Lung (tissue), 12 donors: ENCODE measurements around the gene GPX2. TPM values are rescaled to one million over a fixed set of nuclear protein-coding genes. Genes with fewer than 3 reads are reported as not detected.

Experiments used
- ATAC-seq: fragments of 200-7000 bp; cut with Tn5 transposase; one replicate; pipeline ENCODE4 v1.9.1; 2020; ENCODE audit warnings: moderate number of reproducible peaks; ENCODE audit not compliant: insufficient read depth, low FRiP score
- DNase-seq, 3 donors: peaks; one replicate each; pipeline ENCODE4 v3.0.0-alpha.2; 2013 to 2017
- H3K27ac ChIP-seq, 2 donors: one replicate each; pipeline ENCODE4 v1.5.1; 2013; ENCODE audit warnings: mild to moderate bottlenecking in 2 of 2, moderate library complexity in 2 of 2, control low read depth in 1 of 2, inconsistent platforms in 1 of 2, low read depth in 1 of 2, low read length in 1 of 2
- H3K27me3 ChIP-seq, 3 donors: one replicate each; pipeline ENCODE4 v1.5.1; 2013; ENCODE audit warnings: low read length in 2 of 3; ENCODE audit not compliant: control insufficient read depth in 3 of 3, insufficient read depth in 3 of 3
- H3K36me3 ChIP-seq, 4 donors: one replicate each; pipeline ENCODE4 v1.5.1; 2013; ENCODE audit warnings: low read length in 4 of 4, mild to moderate bottlenecking in 1 of 4, moderate library complexity in 1 of 4; ENCODE audit not compliant: control insufficient read depth in 4 of 4, insufficient read depth in 4 of 4
- H3K4me1 ChIP-seq, 5 donors: one replicate each; pipeline ENCODE4 v1.5.1; 2013; ENCODE audit warnings: low read length in 5 of 5, mild to moderate bottlenecking in 2 of 5, moderate library complexity in 1 of 5; ENCODE audit not compliant: control insufficient read depth in 5 of 5, insufficient read depth in 5 of 5
- H3K4me3 ChIP-seq: one replicate; pipeline ENCODE4 v1.5.1; 2013; ENCODE audit warnings: mild to moderate bottlenecking, control low read depth, moderate library complexity
- H3K9ac ChIP-seq, 2 donors: one replicate each; pipeline ENCODE4 v1.5.1; 2013; ENCODE audit warnings: low read length in 2 of 2, control low read depth in 1 of 2; ENCODE audit not compliant: insufficient read depth in 1 of 2
- H3K9me3 ChIP-seq, 4 donors: one replicate each; pipeline ENCODE4 v1.5.1; 2013; ENCODE audit warnings: low read length in 3 of 4, mild to moderate bottlenecking in 1 of 4, moderate library complexity in 1 of 4; ENCODE audit not compliant: control insufficient read depth in 4 of 4, insufficient read depth in 3 of 4
- WGBS, 2 donors: extraction: QIAGEN DNeasy Blood & Tissue Kit; methylation state at CpG; one replicate each; pipeline ENCODE4 v1.1.7; 2013; 5-methylcytosine and 5-hydroxymethylcytosine counted together
- polyA plus RNA-seq, 2 donors: library from polyadenylated mRNA; stranded (reverse); fragments of 200-250 nt; gene quantifications; one replicate each; pipeline ENCODE4 v1.2.1, GENCODE V29; 2013
- total RNA-seq, 2 donors: library from RNA; depleted of rRNA in 1 of 2; stranded (reverse); fragments of >200 nt in 1 of 2; gene quantifications; one replicate each; pipeline ENCODE4 v1.2.1, GENCODE V29; 2014 to 2021
- TF ChIP-seq, protein P1 (sequence below): IDR thresholded peaks from 2 replicates; pipeline ENCODE4 v1.5.1; 2012; ENCODE audit warnings: mild to moderate bottlenecking; ENCODE audit errors: control extremely low read depth, extremely low read depth
- donor health status: control.
- donor health status: control.
- donor health status: Bipolar disorder and iron deficiency.
- donor health status: healthy.
- donor health status: DM: yes; HTN: yes; CAD: no.

Gene GPX2
- total and polyA plus RNA-seq, 4 donors: 2.9 to 11.3 (median 3.4) TPM; not detected in 1

DNA sequence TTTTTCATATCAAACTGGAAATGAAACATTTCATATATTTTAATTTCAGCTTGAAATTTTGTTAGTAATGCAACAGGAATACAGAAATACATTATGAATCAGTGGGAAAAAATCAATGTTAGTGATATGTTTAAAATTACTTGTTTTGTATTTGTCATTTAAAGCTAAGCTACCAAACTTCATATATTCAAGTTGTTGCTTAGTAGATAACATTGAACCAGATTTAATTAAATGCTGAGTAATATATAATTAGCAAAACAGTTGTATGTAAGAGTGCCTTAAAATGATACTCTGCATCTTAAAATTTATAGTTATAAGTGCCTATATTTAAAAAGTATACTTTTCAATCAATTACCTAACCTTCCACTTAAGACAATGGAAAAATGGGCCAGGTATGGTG lies 23.3 kb downstream of the GPX2 start:
- Histone ChIP-seq H3K36me3 (peaks cover 0 to 5% (median under 1%) of the 10 kb centered on the region in 4 donors), H3K27me3 (no peaks in the 10 kb centered on the region), H3K4me1 (peaks cover 5 to 12% (median 11%) of the 10 kb centered on the region in 5 donors), H3K9ac (no peak overlapping the region), H3K4me3 (no peak overlapping the region), H3K9me3 (no peaks in the 10 kb centered on the region), H3K27ac (peak overlapping the region in 1 of 2 donors; percentile 53)
- TF ChIP-seq, protein P1, sequence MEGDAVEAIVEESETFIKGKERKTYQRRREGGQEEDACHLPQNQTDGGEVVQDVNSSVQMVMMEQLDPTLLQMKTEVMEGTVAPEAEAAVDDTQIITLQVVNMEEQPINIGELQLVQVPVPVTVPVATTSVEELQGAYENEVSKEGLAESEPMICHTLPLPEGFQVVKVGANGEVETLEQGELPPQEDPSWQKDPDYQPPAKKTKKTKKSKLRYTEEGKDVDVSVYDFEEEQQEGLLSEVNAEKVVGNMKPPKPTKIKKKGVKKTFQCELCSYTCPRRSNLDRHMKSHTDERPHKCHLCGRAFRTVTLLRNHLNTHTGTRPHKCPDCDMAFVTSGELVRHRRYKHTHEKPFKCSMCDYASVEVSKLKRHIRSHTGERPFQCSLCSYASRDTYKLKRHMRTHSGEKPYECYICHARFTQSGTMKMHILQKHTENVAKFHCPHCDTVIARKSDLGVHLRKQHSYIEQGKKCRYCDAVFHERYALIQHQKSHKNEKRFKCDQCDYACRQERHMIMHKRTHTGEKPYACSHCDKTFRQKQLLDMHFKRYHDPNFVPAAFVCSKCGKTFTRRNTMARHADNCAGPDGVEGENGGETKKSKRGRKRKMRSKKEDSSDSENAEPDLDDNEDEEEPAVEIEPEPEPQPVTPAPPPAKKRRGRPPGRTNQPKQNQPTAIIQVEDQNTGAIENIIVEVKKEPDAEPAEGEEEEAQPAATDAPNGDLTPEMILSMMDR: no peak
- DNase-seq: no peak
- ATAC-seq: no peak

DNA sequence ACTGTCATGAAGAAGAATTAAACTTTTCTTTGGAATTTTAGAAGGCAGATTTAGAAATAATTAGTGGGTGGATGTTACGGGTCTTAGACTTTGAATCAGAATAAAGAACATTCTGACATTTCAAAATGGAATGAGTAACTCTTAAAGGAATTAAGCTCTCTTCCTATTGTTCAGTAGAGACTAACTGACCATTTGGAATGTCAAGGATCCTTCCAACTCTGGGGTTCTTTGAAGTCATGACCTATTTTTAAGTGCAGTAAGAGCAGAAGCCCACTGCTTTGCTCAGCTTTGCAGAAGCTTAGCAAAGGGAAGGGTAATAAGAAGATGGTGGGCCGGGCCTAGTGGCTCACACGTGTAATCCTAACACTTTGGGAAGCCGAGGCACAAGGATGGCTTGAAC lies 24.3 kb downstream of the GPX2 start:
- no peak for DNase-seq
- TF ChIP-seq, protein P1: no peak
- no peaks in the 10 kb centered on the region for H3K9me3 ChIP-seq
- H3K9ac ChIP-seq: no peak overlapping the region
- H3K27me3 ChIP-seq: no peaks in the 10 kb centered on the region
- peaks cover 5 to 15% (median 12%) of the 10 kb centered on the region in 5 donors for H3K4me1 ChIP-seq
- no peak overlapping the region for H3K27ac ChIP-seq
- no peak for ATAC-seq
- H3K4me3 ChIP-seq: no peak overlapping the region
- H3K36me3 ChIP-seq: no peaks in the 10 kb centered on the region
- WGBS, 2 donors: 92 to 97% methylated on average over 4 of the region's 4 CpGs

DNA sequence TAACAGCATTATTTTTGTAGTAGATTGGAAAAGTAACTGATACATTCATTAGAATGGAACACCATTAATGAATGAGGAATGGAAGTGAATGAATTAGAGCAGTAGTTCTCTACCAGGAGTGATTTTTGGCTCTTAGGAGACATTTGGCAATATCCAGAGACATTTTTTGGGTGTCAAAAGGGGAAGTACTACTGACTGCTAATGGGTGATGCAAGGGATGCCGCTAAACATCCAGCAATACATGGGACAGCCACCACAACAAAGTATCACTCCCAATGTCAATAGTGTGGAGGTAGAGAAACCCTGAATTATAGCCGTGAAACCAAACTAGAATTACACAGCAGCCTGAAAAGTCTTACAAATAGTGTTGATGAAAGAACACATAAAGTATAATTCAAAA lies 26.7 kb downstream of the GPX2 start:
- WGBS, 2 donors: 43 to 82% methylated on average over 2 of the region's 2 CpGs
- Histone ChIP-seq H3K36me3 (no peaks in the 10 kb centered on the region), H3K4me3 (no peak overlapping the region), H3K4me1 (peaks cover 5 to 15% (median 12%) of the 10 kb centered on the region in 5 donors), H3K9me3 (no peaks in the 10 kb centered on the region), H3K27ac (no peak overlapping the region), H3K9ac (no peak overlapping the region), H3K27me3 (no peaks in the 10 kb centered on the region)
- TF ChIP-seq, protein P1: no peak
- DNase-seq (no peak), ATAC-seq (no peak)

DNA sequence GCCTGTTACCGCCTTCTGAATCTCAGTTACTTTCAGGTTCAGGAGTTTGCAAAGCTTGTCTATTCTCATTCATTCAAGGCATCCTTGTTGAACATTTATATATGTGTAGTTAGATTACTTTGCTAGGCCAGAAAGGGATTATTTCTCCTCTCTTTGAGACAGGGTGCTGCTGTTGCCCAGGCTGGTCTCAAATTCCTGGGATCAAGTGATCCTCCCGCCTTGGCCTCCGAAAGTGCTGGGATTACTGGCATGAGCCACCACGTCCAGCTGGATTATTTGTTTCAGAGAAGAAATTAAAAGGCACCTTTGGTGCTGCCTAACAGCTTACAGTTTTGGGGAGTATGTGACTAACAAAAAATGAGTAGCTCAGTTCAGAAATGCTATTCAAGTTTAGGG lies 27.5 kb downstream of the GPX2 start:
- no peak for DNase-seq
- peaks cover 5 to 15% (median 12%) of the 10 kb centered on the region in 5 donors for H3K4me1 ChIP-seq
- H3K9ac ChIP-seq: peak overlapping the region; percentile 95 to 97
- ATAC-seq: no peak
- peak overlapping the region; percentile 87 to 99 for H3K27ac ChIP-seq
- H3K36me3 ChIP-seq: no peaks in the 10 kb centered on the region
- H3K27me3 ChIP-seq: no peaks in the 10 kb centered on the region
- 31 to 42% methylated on average over 4 of the region's 4 CpGs for WGBS, 2 donors
- TF ChIP-seq, protein P1: no peak
- H3K4me3 ChIP-seq: peak overlapping the region; percentile 95
- H3K9me3 ChIP-seq: no peaks in the 10 kb centered on the region
